ENCODE measurements around the gene IGSF9B. TPM values are rescaled to one million over a fixed set of nuclear protein-coding genes. Genes with fewer than 3 reads are reported as not detected.

IGSF9B gene
- total RNA-seq, 1 experiment from 2014 or later = 2.2 TPM

- Histone ChIP-seq H3K27ac (ENCODE audit: low read length) (no peak overlapping the region), H3K4me1 (ENCODE audit: control insufficient read depth, insufficient read depth, low read length) (peaks cover 12% of the 10 kb centered on the region)
These were observed 5.9 kb downstream of the IGSF9B start for GRCh38 chr11:133950874-133951326.

GRCh38 chr11:133950421-133950820, 6.3 kb downstream of the IGSF9B start:
- Histone ChIP-seq H3K27ac (ENCODE audit: low read length) (no peak overlapping the region), H3K27me3 (ENCODE audit: control insufficient read depth, insufficient read depth, low read length) (peaks cover 5% of the 10 kb centered on the region)
- POLR2A ChIA-PET = no interaction called here

More at GRCh38 chr11:133950874-133951326, 5.9 kb downstream of the IGSF9B start:
- in situ Hi-C loops (cut with HindIII; ENCODE audit: low pct_unique_long_range_greater_than_20kb, low sequenced_read_pairs) (no loop called here), intact Hi-C loops (cut with micrococcal nuclease; ENCODE audit: unreplicated experiment) (loop anchor here (10.0 kb wide), 1 partner anchor 56 kb away; no protein-coding TSS in a partner anchor)
- POLR2A ChIA-PET = no interaction called here
- no TSS peak for BruUV-seq (replicated peaks)
- TF ChIP-seq POLR2AphosphoS5 (IDR thresholded peaks at IDR 0.05; ENCODE audit: low read depth, low read length) = no peak
- no peak for TF ChIP-seq REST (IDR thresholded peaks at IDR 0.05; ENCODE audit: insufficient read depth in 1 of 2, low read depth in 2 of 2, low read length in 1 of 2)
- TF ChIP-seq CTCF (IDR thresholded peaks at IDR 0.05) = no peak
- TF ChIP-seq TCF7L2 (IDR thresholded peaks at IDR 0.05; ENCODE audit: low read depth, low read length) = no peak
- no peak for TF ChIP-seq SIN3A (IDR thresholded peaks at IDR 0.05; ENCODE audit: borderline replicate concordance, insufficient read depth, low read depth, low read length)
- Histone ChIP-seq H3K9me3 (ENCODE audit: control insufficient read depth, insufficient read depth, low read depth, low read length) (no peaks in the 10 kb centered on the region), H3K36me3 (ENCODE audit: control insufficient read depth, insufficient read depth, low read length) (no peaks in the 10 kb centered on the region), H3K4me3 (ENCODE audit: low read depth in 2 of 2, low read length in 2 of 2) (no peak overlapping the region), H3K27me3 (ENCODE audit: control insufficient read depth, insufficient read depth, low read length) (peaks cover 5% of the 10 kb centered on the region)
- ATAC-seq (no peak), DNase-seq (ENCODE audit: low read depth, low spot score) (no peak)
- CTCF ChIA-PET = no interaction called here

More at GRCh38 chr11:133950421-133950820, 6.3 kb downstream of the IGSF9B start:
- in situ Hi-C loops (cut with HindIII; ENCODE audit: low pct_unique_long_range_greater_than_20kb, low sequenced_read_pairs) (no loop called here), intact Hi-C loops (cut with micrococcal nuclease; ENCODE audit: unreplicated experiment) (loop anchor here (10.0 kb wide), 1 partner anchor 56 kb away; no protein-coding TSS in a partner anchor)
- no peak overlapping the region for H3K4me3 ChIP-seq (ENCODE audit: low read depth in 2 of 2, low read length in 2 of 2)
- BruUV-seq (replicated peaks) = no TSS peak
- DNase-seq (ENCODE audit: low read depth, low spot score) (no peak), ATAC-seq (no peak)
- H3K9me3 ChIP-seq (ENCODE audit: control insufficient read depth, insufficient read depth, low read depth, low read length) = no peaks in the 10 kb centered on the region
- H3K4me1 ChIP-seq (ENCODE audit: control insufficient read depth, insufficient read depth, low read length) = peaks cover 12% of the 10 kb centered on the region
- H3K36me3 ChIP-seq (ENCODE audit: control insufficient read depth, insufficient read depth, low read length) = no peaks in the 10 kb centered on the region
- CTCF ChIA-PET = no interaction called here
- no peak for TF ChIP-seq SIN3A (IDR thresholded peaks at IDR 0.05; ENCODE audit: borderline replicate concordance, insufficient read depth, low read depth, low read length)
- TF ChIP-seq TCF7L2 (IDR thresholded peaks at IDR 0.05; ENCODE audit: low read depth, low read length) = no peak
- no peak for TF ChIP-seq POLR2AphosphoS5 (IDR thresholded peaks at IDR 0.05; ENCODE audit: low read depth, low read length)
- TF ChIP-seq CTCF (IDR thresholded peaks at IDR 0.05) = no peak
- no peak for TF ChIP-seq REST (IDR thresholded peaks at IDR 0.05; ENCODE audit: insufficient read depth in 1 of 2, low read depth in 2 of 2, low read length in 1 of 2)

Data from Panc1 (cell line).